Type B pancreatic cell (in vitro differentiated cells): Measurements from ENCODE around the gene ATP2A1. TPM values are rescaled to one million over a fixed set of nuclear protein-coding genes. Genes with fewer than 3 reads are reported as not detected.

Source experiments
- DNase-seq: peaks from one replicate; pipeline ENCODE4 v3.0.0; 2021; ENCODE audit warnings: mixed read lengths; ENCODE audit not compliant: unreplicated experiment; ENCODE audit errors: extremely low spot score
- H3K27ac Mint-ChIP-seq: 2 replicates; pipeline ENCODE4 v1.8.0; 2021; ENCODE audit warnings: mild to moderate bottlenecking, mixed read lengths
- H3K27me3 Mint-ChIP-seq: 2 replicates; pipeline ENCODE4 v1.8.0; 2021; ENCODE audit warnings: mixed read lengths
- H3K36me3 Mint-ChIP-seq: 2 replicates; pipeline ENCODE4 v1.8.0; 2021; ENCODE audit warnings: mixed read lengths
- H3K4me1 Mint-ChIP-seq: one replicate; pipeline ENCODE4 v1.8.0; 2021; ENCODE audit warnings: mixed read lengths; ENCODE audit not compliant: unreplicated experiment
- H3K4me3 Mint-ChIP-seq: 2 replicates; pipeline ENCODE4 v1.8.0; 2021; ENCODE audit warnings: mild to moderate bottlenecking, mixed read lengths
- H3K9me3 Mint-ChIP-seq: 2 replicates; pipeline ENCODE4 v1.8.0; 2021; ENCODE audit warnings: mixed read lengths
- total RNA-seq: library from RNA; stranded (reverse); gene quantifications from 2 replicates; pipeline ENCODE4 v1.2.1, GENCODE V29; 2021; ENCODE audit warnings: low replicate concordance
- TF ChIP-seq, protein P1 (sequence below): fragments of 200-600 bp; sonication (generic); conservative IDR thresholded peaks from 2 replicates; pipeline ENCODE4 v1.5.0; 2021; ENCODE audit warnings: antibody characterized with exemption, mild to moderate bottlenecking

The ATP2A1 gene
- total RNA-seq, 1 donor from 2014 or later = 4.4 TPM

DNA sequence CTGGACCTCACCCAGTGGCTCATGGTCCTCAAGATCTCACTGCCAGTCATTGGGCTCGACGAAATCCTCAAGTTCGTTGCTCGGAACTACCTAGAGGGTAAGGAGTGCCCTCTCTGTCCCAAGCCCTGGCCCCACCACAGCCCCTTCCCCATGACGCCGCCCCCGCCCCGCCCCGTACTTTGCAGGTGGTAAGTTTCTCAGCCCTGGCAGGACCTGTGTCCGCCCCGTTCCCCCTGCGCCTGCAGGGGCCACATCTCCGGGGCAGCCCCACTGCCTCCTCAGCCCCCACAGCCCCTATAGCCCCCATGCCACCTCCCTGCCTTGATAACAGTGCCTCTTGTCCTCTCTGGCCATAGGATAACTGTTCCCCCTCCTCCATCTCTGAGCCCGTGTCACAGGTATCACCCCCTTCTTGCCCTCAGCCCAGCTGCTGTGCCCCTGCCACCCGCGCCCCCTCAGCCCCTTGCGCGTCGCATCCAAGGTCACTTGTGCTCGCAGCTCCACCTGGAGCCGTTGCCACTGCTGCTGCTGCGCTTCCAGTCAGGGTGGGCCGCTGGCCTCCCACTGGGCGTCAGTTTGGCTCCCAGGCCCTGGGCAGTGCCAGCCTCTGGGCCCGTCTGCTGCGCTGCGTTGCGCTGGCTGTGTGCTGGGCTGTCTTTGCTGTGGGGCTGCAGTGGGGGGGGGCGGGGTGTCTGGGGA lies 25.2 kb downstream of the ATP2A1 start:
- TF ChIP-seq, protein P1, sequence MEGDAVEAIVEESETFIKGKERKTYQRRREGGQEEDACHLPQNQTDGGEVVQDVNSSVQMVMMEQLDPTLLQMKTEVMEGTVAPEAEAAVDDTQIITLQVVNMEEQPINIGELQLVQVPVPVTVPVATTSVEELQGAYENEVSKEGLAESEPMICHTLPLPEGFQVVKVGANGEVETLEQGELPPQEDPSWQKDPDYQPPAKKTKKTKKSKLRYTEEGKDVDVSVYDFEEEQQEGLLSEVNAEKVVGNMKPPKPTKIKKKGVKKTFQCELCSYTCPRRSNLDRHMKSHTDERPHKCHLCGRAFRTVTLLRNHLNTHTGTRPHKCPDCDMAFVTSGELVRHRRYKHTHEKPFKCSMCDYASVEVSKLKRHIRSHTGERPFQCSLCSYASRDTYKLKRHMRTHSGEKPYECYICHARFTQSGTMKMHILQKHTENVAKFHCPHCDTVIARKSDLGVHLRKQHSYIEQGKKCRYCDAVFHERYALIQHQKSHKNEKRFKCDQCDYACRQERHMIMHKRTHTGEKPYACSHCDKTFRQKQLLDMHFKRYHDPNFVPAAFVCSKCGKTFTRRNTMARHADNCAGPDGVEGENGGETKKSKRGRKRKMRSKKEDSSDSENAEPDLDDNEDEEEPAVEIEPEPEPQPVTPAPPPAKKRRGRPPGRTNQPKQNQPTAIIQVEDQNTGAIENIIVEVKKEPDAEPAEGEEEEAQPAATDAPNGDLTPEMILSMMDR = no peak
- H3K36me3 Mint-ChIP-seq = no peaks in the 10 kb centered on the region
- H3K4me1 Mint-ChIP-seq = no peaks in the 10 kb centered on the region
- no peak overlapping the region for H3K27ac Mint-ChIP-seq
- H3K27me3 Mint-ChIP-seq = no peaks in the 10 kb centered on the region
- no peaks in the 10 kb centered on the region for H3K9me3 Mint-ChIP-seq
- no peak overlapping the region for H3K4me3 Mint-ChIP-seq
- DNase-seq = no peak

DNA sequence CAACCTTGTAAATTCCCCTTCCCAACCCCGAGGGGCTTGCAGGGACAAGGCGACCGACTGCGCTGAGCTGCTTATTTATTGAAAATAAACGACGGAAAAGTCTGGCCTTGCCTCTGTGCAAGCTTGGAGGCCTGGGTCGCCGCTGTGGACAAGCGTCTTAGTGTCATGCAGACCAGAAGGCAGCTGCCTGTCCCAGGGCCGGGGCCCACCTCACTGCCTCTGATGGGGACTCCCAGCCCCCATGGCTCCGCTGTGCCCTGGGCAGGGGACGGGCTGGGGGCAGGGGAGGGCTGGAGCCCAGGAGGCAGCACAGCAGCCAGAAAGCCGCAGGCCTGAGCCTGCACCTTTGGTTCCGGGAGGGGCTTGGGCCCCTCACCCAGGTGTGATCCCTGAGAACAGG lies 26.1 kb downstream of the ATP2A1 start:
- TF ChIP-seq, protein P1 = no peak
- Mint-ChIP-seq H3K27ac (no peak overlapping the region), H3K4me1 (no peaks in the 10 kb centered on the region), H3K9me3 (no peaks in the 10 kb centered on the region), H3K4me3 (no peak overlapping the region), H3K27me3 (no peaks in the 10 kb centered on the region), H3K36me3 (no peaks in the 10 kb centered on the region)
- DNase-seq = no peak

DNA sequence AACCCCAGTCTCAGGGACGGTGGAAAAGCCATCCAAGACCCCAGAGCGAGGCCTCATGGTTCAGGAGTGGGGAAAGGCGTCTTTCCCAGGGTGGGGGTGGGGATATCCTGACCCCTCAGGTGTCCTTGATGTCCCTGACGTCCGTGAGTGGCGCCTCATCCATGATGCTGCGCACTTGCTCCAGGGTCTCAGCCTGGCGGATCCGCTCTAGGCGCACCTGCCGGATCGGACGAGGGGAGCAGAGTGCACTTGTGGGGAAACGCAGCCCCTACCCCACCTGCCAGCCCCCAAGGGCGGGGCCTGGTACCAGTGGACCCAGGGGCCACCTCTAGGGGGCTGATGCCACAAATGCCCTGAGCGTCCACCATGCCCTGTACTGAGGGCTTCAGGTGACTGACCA lies 26.5 kb downstream of the ATP2A1 start:
- H3K36me3 Mint-ChIP-seq = no peaks in the 10 kb centered on the region
- no peak for DNase-seq
- H3K27me3 Mint-ChIP-seq = no peaks in the 10 kb centered on the region
- TF ChIP-seq, protein P1 = no peak
- H3K4me3 Mint-ChIP-seq = no peak overlapping the region
- H3K27ac Mint-ChIP-seq = no peak overlapping the region
- H3K4me1 Mint-ChIP-seq = no peaks in the 10 kb centered on the region
- H3K9me3 Mint-ChIP-seq = no peaks in the 10 kb centered on the region

DNA sequence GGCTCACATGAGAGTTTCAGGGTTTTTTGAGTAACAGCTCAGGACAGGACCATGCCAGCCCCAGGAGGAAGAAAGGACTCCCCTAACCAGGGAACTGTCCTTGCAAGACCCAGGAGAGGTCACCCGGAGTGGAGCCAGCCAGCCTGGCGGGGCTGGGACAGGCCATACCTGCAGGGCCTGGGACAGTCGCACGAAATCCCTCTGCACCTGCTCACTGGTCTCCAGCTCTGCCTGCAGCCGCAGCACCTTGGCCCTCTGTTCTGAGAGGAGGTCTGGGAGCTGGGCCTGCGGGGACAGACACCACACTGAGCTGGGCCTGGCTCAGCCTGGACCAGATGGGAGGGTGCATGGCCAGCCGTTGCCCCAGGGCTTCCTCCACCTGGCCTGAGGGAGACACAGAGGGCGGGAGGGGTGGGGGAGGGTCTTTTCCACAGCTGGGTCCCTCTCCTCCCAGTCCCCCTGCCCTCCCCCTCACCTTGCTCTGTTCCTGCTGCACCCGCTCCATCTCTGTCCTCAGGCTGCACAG lies 27.0 kb downstream of the ATP2A1 start:
- Mint-ChIP-seq H3K9me3 (no peaks in the 10 kb centered on the region), H3K4me1 (no peaks in the 10 kb centered on the region), H3K36me3 (no peaks in the 10 kb centered on the region), H3K27ac (no peak overlapping the region), H3K27me3 (no peaks in the 10 kb centered on the region), H3K4me3 (no peak overlapping the region)
- no peak for DNase-seq
- TF ChIP-seq, protein P1 = no peak

DNA sequence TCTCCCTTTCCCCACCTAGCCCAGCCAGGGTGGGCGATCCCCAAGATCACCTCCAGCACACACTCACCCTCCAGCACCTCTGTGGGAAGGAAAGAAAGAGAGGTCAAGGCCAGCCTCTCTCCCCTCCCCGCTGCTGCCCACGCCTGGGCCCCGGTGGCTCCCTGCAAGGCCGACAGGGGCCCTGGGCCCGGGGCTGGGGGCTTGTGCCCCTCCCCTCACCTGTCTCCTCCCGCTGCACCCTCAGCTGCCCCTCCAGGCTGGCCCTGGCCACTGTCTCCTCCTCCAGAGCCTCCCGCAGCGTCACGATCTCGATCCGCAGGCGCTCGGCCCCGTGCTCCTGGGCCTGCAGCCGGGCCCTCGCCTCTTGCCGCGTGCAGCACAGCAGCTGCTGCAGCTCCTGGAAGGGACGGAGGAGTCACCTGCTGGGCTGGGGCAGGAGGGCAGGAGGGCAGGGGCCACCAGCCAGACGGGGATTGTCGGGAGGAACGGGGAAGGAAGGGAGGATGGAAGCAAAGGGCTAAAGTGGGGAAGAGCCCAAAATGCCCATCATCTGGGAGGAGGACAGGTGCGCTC lies 27.6 kb downstream of the ATP2A1 start:
- Mint-ChIP-seq H3K36me3 (no peaks in the 10 kb centered on the region), H3K27me3 (no peaks in the 10 kb centered on the region), H3K9me3 (no peaks in the 10 kb centered on the region), H3K27ac (no peak overlapping the region), H3K4me1 (no peaks in the 10 kb centered on the region), H3K4me3 (no peak overlapping the region)
- TF ChIP-seq, protein P1 = no peak
- no peak for DNase-seq
